Measurements from ENCODE around the gene TSPAN3. TPM values are rescaled to one million over a fixed set of nuclear protein-coding genes. Genes with fewer than 3 reads are reported as not detected.

Gene TSPAN3
- total RNA-seq, 4 donors from 2014 or later = 218 to 1,125 (median 697) TPM

DNA sequence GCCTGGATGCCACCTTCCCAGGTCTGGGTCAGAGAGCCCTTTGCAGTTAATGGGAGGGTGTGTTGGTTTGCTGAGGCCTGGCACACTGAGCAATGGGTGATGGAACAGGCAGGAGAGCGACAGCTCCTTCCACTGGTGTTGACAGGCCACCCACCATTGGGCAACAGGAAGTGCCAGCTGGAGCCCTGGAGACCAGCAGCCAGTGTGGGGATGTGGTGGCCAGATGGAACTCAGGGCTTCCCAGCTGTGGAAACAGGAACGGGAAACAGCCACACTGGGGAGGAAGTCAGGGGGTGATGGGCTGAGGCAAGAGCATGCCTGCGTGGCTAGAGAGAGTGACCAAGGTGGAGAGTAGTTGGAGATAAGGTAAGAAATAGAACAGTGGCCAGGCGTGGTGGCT lies 66.7 kb downstream of the TSPAN3 start:
- TF ChIP-seq CTCF (IDR thresholded peaks at IDR 0.05) = no peak
- DNase-seq (ENCODE audit: low spot score) = no peak
- peak; percentile 49 for ATAC-seq (ENCODE audit: low FRiP score)

DNA sequence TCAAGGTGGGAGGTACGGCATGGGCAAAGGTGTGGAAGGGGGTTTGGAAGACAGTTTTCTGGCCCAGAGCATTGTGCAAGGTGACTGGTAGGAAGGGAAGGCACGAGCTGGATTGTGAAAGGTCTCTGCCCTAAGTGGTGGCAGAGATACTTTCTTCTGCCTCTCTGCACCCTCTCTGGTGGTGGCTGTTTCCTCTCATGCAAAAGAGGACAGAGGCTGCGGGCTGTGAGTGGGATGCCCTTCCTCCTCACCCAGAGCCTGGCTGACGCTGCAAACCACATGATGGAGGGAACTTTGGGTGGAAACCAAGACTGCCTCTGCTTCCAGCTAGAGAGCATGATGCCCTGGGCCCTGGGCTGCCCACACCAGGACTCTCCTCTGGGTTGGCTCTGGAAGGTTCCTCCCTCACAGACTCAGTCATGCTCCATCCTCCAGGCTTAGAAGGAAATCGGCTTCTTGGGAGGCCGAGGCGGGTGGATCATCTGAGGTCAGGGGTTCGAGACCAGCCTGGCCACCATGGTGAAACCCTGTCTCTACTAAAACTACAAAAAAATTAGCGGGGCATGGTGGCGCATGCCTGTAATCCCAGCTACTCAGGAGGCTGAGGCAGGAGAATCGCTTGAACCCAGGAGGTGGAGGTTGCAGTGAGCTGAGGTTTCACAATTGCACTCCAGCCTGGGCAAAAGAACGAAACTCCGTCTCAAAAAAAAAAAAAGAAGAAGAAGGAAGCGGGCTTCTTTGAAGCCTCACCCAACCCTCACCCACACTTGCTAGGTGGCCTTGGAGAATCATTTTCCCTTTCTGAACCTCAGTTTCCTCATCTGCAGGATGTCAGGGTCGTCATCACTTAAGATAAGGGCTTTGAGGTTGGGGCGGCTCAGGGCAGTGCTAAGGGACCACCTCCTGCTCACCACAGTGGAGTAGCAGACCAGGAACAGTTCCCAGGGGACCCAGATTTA lies 67.7 kb downstream of the TSPAN3 start:
- ATAC-seq (ENCODE audit: low FRiP score) = peak; percentile 53
- TF ChIP-seq CTCF (IDR thresholded peaks at IDR 0.05) = no peak
- no peak for DNase-seq (ENCODE audit: low spot score)

DNA sequence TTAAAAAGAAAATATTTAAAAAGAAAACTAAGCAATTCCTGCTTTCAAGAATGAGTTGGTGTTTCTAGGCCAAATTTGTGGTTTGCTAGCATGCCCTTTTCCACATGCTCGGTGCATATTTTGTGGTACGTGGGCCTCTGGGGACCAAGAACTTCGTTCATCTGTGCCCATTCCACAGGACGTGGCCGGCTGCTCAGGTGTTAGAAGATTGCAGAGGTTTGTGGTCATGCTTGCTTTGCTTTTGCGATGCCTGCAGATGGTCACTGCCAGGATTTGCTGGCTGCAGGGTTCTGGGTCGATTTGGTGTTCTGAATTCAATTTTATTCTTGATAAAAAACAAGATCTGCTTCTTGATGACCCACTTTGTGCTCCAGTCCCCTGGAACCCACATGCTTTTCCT lies 68.5 kb downstream of the TSPAN3 start:
- TF ChIP-seq CTCF (IDR thresholded peaks at IDR 0.05) = no peak

GRCh38 chr15:77001966-77002365 lies 68.9 kb downstream of the TSPAN3 start:
- no peak for TF ChIP-seq CTCF (IDR thresholded peaks at IDR 0.05)
- ATAC-seq (ENCODE audit: low FRiP score) (no peak), DNase-seq (ENCODE audit: low spot score) (no peak)

More for the DNA sequence above, 68.5 kb downstream of the TSPAN3 start:
- no peak for DNase-seq (ENCODE audit: low spot score)
- no peak for ATAC-seq (ENCODE audit: low FRiP score)

GRCh38 chr15:77001351-77001750 lies 69.6 kb downstream of the TSPAN3 start:
- DNase-seq (ENCODE audit: low spot score) (peak; percentile 9), ATAC-seq (ENCODE audit: low FRiP score) (no peak)
- TF ChIP-seq CTCF (IDR thresholded peaks at IDR 0.05) = no peak

DNA sequence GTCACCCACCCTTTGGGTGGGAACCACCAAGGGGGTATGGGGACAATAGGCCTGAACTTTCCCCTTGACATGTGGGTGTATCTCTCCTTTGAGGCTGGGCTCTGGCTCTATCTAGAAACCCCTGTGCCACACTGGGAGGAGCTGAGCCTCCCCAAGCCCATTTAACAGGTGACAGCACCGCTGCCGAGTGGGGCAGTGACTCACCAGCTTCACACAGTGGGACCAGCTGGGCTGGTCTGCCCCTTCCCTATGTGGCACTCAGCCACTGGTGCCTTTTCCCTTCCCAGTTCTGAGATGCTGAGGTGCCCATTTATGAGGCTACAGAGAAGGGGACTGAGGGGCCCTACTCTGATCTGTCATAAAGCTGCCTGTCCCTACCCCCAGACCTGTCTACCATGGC lies 70.9 kb downstream of the TSPAN3 start:
- DNase-seq (ENCODE audit: low spot score) = no peak
- ATAC-seq (ENCODE audit: low FRiP score) = no peak
- no peak for TF ChIP-seq CTCF (IDR thresholded peaks at IDR 0.05)

All from omental fat pad (tissue), 4 donors.